Liver (tissue), 2 donors: ENCODE data around the gene KCNC2.

ENCODE experiments used
- CTCF ChIP-seq: fragments of 150-350 bp; IDR thresholded peaks from 2 replicates; pipeline ENCODE4 v1.5.1; 2017; ENCODE audit warnings: improper control_type of control experiment, low read depth, low read length; ENCODE audit not compliant: missing input control
- MAX ChIP-seq: IDR thresholded peaks from 2 replicates; pipeline ENCODE4 v1.6.1; 2016; ENCODE audit warnings: antibody characterized with exemption
- YY1 ChIP-seq: IDR thresholded peaks from 2 replicates; pipeline ENCODE4 v1.6.1; 2016; ENCODE audit warnings: antibody characterized with exemption, mild to moderate bottlenecking
- donor health status: healthy.

GRCh38 chr12:75139196-75139595 is 70.4 kb downstream of the KCNC2 start:
- TF ChIP-seq YY1 = no peak
- TF ChIP-seq CTCF = no peak
- TF ChIP-seq MAX = no peak
